NCI-H146 treated with DMSO at 0.1 percent for 48 hours (cell line): ENCODE results near the gene PAF1.

Experiments
- DNase-seq: peaks from one replicate; lab custom pipeline; 2025; ENCODE audit not compliant: unreplicated experiment; lab: John Stamatoyannopoulos, UW

The PAF1 gene

GRCh38 chr19:39390751-39391437, at the start of gene PAF1, which contains the start of gene MED29:
PAF1 (minus strand) TSS chr19:39391106; CDS start chr19:39390864, 242 bp downstream.
MED29 (plus strand) TSS chr19:39391378; CDS start chr19:39391423, 45 bp downstream.
- peak; percentile 100 for DNase-seq

- no peak for DNase-seq
These were observed 47.5 kb upstream of the PAF1 start for GRCh38 chr19:39438270-39438934.

GRCh38 chr19:39436350-39436716, 45.4 kb upstream of the PAF1 start:
- DNase-seq = peak; percentile 53

- peak; percentile 98 for DNase-seq
These were observed 44.8 kb upstream of the PAF1 start, which contains the start of gene RPS16 for GRCh38 chr19:39435499-39436349. RPS16 (minus strand) TSS chr19:39435949; CDS start chr19:39435895, 54 bp downstream.

GRCh38 chr19:39434123-39435076, 43.5 kb upstream of the PAF1 start:
- DNase-seq = no peak

- DNase-seq = no peak
These were observed 42.7 kb upstream of the PAF1 start for GRCh38 chr19:39433480-39434079.

- DNase-seq = no peak
These were observed 41.7 kb upstream of the PAF1 start for GRCh38 chr19:39432677-39433025.

- no peak for DNase-seq
These were observed 40.0 kb upstream of the PAF1 start for GRCh38 chr19:39430675-39431593.

GRCh38 chr19:39428283-39429112, 37.6 kb upstream of the PAF1 start:
- DNase-seq = no peak

GRCh38 chr19:39427707-39428106, 36.8 kb upstream of the PAF1 start:
- DNase-seq = no peak

GRCh38 chr19:39426170-39426569, 35.3 kb upstream of the PAF1 start:
- DNase-seq = no peak

GRCh38 chr19:39425744-39426143, 34.8 kb upstream of the PAF1 start:
- DNase-seq = no peak

GRCh38 chr19:39424934-39425333, 34.0 kb upstream of the PAF1 start:
- DNase-seq = no peak

- no peak for DNase-seq
These were observed 32.6 kb upstream of the PAF1 start for GRCh38 chr19:39423258-39424086.

- no peak for DNase-seq
These were observed 31.1 kb upstream of the PAF1 start for GRCh38 chr19:39422020-39422419.

- DNase-seq = no peak
These were observed 29.9 kb upstream of the PAF1 start for GRCh38 chr19:39420769-39421168.

- DNase-seq = no peak
These were observed 28.1 kb upstream of the PAF1 start for GRCh38 chr19:39419003-39419402.
